ENCODE measurements around the gene VKORC1. TPM values are rescaled to one million over a fixed set of nuclear protein-coding genes. Genes with fewer than 3 reads are reported as not detected.
"Not testable (repeated sequence)": the region's sequence is repeated elsewhere in the genome, so short reads cannot be mapped to it uniquely, and the experiment has no call there.

VKORC1 gene
- total and polyA plus RNA-seq, 2 experiments from 2014 or later, result 105 to 195 TPM

DNA sequence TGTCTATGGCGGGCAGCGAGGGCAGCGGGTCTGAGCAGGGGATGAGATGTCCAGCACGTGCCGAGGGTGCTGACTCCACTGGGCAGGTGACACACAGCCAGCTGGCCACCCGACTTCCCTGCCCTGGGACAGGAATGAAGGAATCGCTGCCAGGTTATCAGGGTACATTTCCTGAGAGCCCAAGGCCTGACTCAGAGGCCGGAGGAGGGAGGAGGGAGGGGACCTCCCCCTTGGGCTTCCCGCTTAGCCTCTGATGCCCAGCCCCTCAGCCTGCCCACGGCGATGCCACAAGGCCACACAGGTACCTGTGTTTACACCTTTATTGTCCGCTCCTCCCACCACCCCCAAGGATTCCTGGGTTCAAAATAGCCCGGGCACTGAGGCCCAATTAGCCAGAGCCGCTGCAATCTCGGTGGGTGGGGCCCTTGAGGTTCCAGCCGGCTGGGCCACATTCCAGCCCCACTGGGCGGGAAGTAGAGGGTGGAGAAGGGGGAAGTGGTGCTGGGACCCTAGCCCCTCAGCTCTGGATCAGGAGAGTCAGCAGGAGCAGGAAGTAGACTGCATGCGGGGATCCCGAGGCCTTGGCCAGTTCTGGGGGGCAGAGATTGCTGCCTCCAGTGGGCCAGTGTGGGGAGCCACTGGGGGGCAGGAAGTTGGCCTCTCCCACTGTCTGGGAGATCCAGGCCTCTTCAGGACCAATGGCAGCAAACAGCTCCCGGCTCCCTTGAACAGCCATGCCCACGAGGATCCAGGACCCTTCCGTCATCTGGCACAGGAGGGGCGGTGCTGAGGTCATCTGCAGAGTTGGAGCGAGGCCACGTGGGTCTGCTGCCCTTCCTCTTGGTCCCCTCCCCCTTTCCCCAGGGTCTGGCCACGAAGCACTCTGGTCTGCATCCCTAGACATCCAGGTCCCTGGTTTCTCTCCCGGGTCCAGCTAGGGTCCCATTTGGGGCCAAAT lies 44.3 kb upstream of the VKORC1 start:
- H3K79me2 ChIP-seq, result peaks cover 17% of the 10 kb centered on the region
- no peaks in the 10 kb centered on the region for H3K9me2 ChIP-seq (replicated peaks; ENCODE audit: insufficient read depth)
- 53% methylated on average over 27 of the region's 27 CpGs for WGBS (ENCODE audit: low lambda C conversion rate, missing lambda C conversion rate)
- H3K4me2 ChIP-seq, result peak overlapping the region; percentile 47
- TF ChIP-seq EZH2 (IDR thresholded peaks at IDR 0.05; ENCODE audit: borderline replicate concordance) (no peak), EZH2phosphoT487 (IDR thresholded peaks at IDR 0.05; ENCODE audit: low read depth, severe bottlenecking, unreplicated experiment) (no peak)
- peaks cover 23% of the 10 kb centered on the region for H3K4me1 ChIP-seq (ENCODE audit: insufficient read depth)
- H2AFZ ChIP-seq, result no peak overlapping the region
- H3K36me3 ChIP-seq (replicated peaks; ENCODE audit: insufficient read depth, low read depth), result no peaks in the 10 kb centered on the region
- DNase-seq (ENCODE audit: low spot score), result peak; percentile 82
- no peak overlapping the region for H3K4me3 ChIP-seq
- H3K27me3 ChIP-seq, result no peaks in the 10 kb centered on the region
- peaks cover 3% of the 10 kb centered on the region for H4K20me1 ChIP-seq (ENCODE audit: insufficient read depth, poor library complexity, severe bottlenecking)
- peak overlapping the region; percentile 86 for H3K27ac ChIP-seq
- no peaks in the 10 kb centered on the region for H3K9me3 ChIP-seq (ENCODE audit: low read depth)

- peaks cover 41% of the 10 kb centered on the region for H3K4me1 ChIP-seq (ENCODE audit: insufficient read depth)
- H3K79me2 ChIP-seq, result peaks cover 28% of the 10 kb centered on the region
- DNase-seq (ENCODE audit: low spot score); H3K4me2 ChIP-seq; H3K9me2 ChIP-seq (replicated peaks; ENCODE audit: insufficient read depth); H3K27me3 ChIP-seq; H4K20me1 ChIP-seq (ENCODE audit: insufficient read depth, poor library complexity, severe bottlenecking); H2AFZ ChIP-seq; H3K36me3 ChIP-seq (replicated peaks; ENCODE audit: insufficient read depth, low read depth); H3K4me3 ChIP-seq; H3K27ac ChIP-seq; H3K9me3 ChIP-seq (ENCODE audit: low read depth): not testable (repeated sequence)
- 95% methylated on average over 20 of the region's 20 CpGs for WGBS (ENCODE audit: low lambda C conversion rate, missing lambda C conversion rate)
Measured at GRCh38 chr16:31136822-31137499, 42.4 kb upstream of the VKORC1 start.

DNA sequence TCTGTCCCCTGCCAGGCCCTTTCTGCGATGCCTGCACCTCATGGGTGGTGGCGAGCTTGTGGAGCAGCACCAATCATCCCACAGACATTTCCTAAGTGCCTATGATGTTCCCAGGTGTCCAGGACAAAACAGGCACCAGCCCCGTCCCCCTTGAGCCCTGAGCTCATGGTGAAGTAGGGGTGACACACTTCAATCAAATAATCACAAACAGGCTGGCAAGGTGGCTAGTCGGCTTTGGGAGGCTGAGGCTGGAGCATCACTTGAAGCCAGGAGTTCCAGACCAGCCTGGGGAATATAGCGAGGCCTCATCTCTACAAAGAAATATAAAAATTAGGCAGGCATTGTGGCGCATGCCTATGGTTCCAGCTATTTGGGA lies 41.7 kb upstream of the VKORC1 start:
- 88% methylated on average over 6 of the region's 6 CpGs for WGBS (ENCODE audit: low lambda C conversion rate, missing lambda C conversion rate)
- Histone ChIP-seq H3K36me3 (replicated peaks; ENCODE audit: insufficient read depth, low read depth) (no peaks in the 10 kb centered on the region), H3K4me1 (ENCODE audit: insufficient read depth) (peaks cover 44% of the 10 kb centered on the region), H3K4me2 (peak overlapping the region; percentile 76), H3K27ac (peak overlapping the region; percentile 98), H3K9me2 (replicated peaks; ENCODE audit: insufficient read depth) (no peaks in the 10 kb centered on the region), H4K20me1 (ENCODE audit: insufficient read depth, poor library complexity, severe bottlenecking) (peaks cover 4% of the 10 kb centered on the region), H3K79me2 (peaks cover 28% of the 10 kb centered on the region), H2AFZ (no peak overlapping the region), H3K4me3 (no peak overlapping the region), H3K27me3 (no peaks in the 10 kb centered on the region), H3K9me3 (ENCODE audit: low read depth) (no peaks in the 10 kb centered on the region)
- no peak for DNase-seq (ENCODE audit: low spot score)
- no peak for TF ChIP-seq EZH2 (IDR thresholded peaks at IDR 0.05; ENCODE audit: borderline replicate concordance)
- no peak for TF ChIP-seq CTCF (IDR thresholded peaks at IDR 0.05; ENCODE audit: poor library complexity)
- TF ChIP-seq EZH2phosphoT487 (IDR thresholded peaks at IDR 0.05; ENCODE audit: low read depth, severe bottlenecking, unreplicated experiment), result no peak

DNA sequence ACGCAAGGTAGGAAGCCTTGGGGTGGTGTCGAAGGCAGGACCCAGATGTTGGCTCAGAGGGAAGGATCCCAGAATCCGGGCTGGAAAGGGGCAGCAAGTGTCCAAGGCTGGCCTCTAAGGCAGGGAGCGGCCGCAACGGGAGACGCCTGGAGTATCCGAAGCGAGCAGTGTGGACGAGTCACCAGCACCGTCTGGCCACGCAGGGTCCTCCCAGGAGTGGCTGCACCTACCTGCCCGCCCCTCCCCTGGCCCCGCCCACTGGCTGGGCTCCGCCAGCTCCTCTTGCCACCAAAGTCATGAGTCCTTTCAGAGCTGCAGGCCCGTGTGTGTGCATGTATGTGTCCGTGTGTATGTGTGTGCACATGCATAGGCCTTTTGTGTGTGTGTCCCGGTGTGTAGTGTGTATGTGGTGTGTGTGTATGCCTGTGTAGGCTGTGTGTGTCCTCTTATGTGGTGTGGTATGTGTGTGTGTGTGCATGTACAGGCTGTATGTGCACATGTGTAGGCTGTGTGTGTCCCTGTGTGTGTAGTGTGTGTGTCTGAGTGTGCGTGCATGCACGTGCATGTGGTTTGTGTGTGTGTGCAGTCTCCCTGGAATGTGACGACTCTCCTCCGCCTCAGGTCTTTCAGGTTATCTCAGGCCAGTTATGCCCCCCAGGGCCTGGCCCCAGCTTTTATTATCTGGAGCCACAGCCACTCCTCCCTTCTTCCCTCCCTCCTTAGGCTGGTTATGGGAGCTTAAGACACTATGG lies 41.1 kb upstream of the VKORC1 start, which contains the start of gene PRSS8:
PRSS8 (minus strand) TSS at position 193 of the 752 bp plus-strand sequence. CDS start 229 bp downstream, outside the sequence.
- Histone ChIP-seq H3K4me1 (ENCODE audit: insufficient read depth) (peaks cover 45% of the 10 kb centered on the region), H4K20me1 (ENCODE audit: insufficient read depth, poor library complexity, severe bottlenecking) (peaks cover 4% of the 10 kb centered on the region), H3K27ac (peak within 1 kb of the TSS; percentile 98), H3K36me3 (replicated peaks; ENCODE audit: insufficient read depth, low read depth) (no peaks in the 10 kb centered on the region), H3K9me2 (replicated peaks; ENCODE audit: insufficient read depth) (no peaks in the 10 kb centered on the region), H3K79me2 (peaks cover 28% of the 10 kb centered on the region), H3K9me3 (ENCODE audit: low read depth) (no peaks in the 10 kb centered on the region), H3K4me3 (peak within 1 kb of the TSS; percentile 83), H3K27me3 (no peaks in the 10 kb centered on the region), H3K4me2 (peak within 1 kb of the TSS; percentile 76), H2AFZ (no peak within 1 kb of the TSS)
- TF ChIP-seq EZH2phosphoT487 (IDR thresholded peaks at IDR 0.05; ENCODE audit: low read depth, severe bottlenecking, unreplicated experiment) (no peak), CTCF (IDR thresholded peaks at IDR 0.05; ENCODE audit: poor library complexity) (no peak), EZH2 (IDR thresholded peaks at IDR 0.05; ENCODE audit: borderline replicate concordance) (no peak)
- 22% methylated on average over 18 of the region's 22 CpGs for WGBS (ENCODE audit: low lambda C conversion rate, missing lambda C conversion rate)
- peak; percentile 90 for DNase-seq (ENCODE audit: low spot score)
